Eye (tissue), 1 donor: Measurements from ENCODE around the gene IPO7.
A peak's percentile ranks its signal among the peaks of the same experiment; 100 is the strongest.
"Not testable (repeated sequence)": the region's sequence is repeated elsewhere in the genome, so short reads cannot be mapped to it uniquely, and the experiment has no call there.

ENCODE experiments used
- DNase-seq: peaks from one replicate; pipeline ENCODE4 v3.0.0-alpha.2; 2015

The IPO7 gene

DNA sequence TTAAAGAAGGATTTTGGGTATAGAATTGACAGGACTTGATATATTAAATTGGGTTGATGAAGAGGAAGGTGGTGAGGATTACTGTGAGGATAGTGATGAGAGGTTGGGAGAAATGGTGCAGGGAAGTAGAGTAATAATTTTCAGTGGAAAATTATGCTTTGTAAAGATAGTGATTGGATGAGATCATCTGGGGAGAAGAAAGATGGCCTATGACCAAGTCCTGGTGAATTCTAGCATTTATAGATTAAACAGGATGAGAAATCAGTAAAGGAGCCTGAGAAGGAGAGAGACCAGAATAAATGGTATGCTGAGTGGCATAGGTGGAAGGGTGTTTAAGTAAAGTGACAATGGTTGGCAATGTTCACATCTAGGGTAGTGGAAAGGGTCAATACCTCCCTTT, 15.0 kb downstream of the IPO7 start:
- no peak for DNase-seq

DNA sequence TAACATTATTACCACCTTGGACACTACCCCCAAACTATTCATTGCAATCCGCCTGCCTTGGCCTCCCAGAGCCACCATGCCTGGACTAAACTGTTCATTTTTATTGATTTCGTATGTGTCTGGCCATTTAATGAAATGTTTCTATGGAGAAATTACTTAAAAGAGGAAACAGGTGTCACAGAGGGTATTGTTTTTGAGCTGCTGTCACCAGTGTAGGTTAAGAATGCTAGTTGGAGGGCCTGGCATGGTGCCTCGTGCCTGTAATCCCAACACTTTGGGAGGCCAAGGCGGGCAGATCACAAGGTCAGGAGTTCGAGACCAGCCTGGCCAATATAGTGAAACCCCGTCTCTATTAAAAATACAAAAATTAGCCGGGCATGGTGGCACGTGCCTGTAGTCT, 17.4 kb downstream of the IPO7 start:
- not testable (repeated sequence) for DNase-seq

DNA sequence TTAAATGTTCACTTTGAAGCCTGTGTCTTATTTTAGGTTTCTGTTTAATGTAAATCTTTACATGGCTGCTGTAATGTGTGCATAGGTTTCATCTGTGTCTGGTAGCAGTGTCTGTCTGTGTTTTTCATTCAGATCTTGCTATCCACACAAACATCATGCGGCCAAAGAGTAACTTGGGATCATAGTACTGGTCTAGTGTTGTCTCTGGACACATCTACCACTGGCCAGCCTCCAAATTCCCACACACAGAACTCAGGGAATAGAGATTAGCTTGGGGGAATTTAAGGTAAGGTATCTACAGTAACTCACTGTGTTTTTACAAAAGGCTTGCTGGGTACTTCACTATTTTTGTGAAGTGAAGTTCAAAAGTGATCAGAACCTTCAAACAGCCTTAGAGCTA, 44.3 kb downstream of the IPO7 start:
- no peak for DNase-seq

DNA sequence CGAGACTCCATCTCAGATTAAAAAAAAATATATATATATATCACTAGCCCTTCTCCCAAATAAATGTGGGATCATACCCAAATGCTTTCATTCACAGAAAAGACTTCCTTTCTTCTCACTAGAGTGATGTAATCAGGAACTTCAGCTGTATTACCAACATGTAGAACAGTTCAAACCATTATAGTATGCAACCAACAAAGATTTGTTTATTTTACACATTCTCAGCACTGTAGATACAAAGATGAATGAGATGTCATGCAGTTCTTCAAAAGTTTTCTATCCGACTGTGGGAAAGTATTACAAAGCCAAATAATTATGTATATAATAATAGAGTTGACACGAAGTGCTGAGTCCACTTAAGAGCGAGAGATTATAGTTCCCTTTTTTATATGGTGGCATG, 54.2 kb downstream of the IPO7 start:
- DNase-seq, result no peak

DNA sequence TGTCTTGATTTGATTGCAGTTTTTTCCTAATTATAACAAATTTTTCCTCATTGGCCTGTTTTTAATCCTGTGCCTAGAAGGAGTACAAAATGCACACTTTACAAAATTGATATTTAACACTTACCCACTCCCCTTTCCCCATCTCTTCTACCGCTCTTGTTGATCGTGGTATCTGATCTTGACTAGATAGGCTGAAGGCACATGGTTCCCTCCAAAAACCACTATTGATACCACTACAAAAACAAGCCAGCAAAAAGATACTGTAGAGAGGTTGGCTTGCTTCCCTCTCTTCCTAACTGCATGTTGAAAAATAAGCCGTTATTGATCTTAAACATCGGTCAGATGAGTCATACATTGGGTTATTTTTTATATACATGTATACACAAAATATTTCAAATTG, 61.8 kb downstream of the IPO7 start:
- DNase-seq, result no peak

DNA sequence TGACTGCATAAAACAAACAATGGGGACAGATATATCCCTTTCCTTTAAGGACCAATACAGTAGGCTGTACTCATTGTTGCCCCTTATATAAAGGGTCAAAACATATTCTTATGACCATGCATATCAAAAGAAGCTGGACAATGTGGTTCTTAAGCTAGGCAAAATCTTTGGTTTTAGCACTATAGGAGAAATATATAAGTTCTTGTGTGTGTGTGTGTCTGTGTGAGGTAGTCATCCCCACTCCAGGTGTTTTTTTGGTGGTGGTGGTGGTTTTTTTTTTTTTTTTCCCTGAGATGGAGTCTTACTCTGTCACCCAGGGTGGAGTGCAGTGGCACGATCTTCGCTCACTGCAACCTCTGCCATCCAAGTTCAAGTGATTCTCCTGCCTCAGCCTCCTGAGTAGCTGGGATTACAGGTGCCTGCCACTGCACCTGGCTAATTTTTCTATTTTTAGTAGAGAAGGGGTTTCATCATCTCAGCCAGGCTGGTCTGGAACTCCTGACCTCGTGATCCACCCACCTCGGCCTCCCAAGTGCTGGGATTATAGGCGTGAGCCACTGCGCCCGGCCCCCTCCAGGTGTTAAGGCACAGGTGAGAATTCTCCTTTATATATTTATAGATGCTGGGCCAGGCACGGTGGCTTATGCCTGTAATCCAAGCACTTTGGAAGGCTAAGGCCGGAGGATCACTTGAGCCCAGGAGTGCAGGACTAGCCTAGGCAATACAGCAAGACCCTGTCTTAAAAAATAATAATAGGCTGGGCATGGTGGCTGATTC, 64.3 kb downstream of the IPO7 start:
- DNase-seq, result no peak

DNA sequence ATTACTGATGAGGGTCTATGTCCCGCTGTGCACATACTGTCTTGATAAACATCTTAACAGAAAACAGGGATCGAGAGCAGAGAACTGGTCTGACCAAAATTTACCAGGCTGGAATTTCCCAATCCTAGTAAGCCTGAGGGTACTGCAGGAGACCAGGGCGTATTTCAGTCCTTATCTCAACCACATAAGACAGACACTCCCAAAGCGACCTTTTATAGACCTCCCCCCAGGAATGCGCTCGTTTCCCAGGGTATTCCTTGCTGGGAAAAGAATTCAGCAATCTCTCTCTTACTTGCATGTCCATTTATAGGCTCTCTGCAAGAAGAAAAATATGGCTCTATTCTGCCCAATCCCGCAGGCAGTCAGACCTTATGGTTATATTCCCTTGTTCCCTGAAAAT, 67.6 kb downstream of the IPO7 start:
- not testable (repeated sequence) for DNase-seq

DNA sequence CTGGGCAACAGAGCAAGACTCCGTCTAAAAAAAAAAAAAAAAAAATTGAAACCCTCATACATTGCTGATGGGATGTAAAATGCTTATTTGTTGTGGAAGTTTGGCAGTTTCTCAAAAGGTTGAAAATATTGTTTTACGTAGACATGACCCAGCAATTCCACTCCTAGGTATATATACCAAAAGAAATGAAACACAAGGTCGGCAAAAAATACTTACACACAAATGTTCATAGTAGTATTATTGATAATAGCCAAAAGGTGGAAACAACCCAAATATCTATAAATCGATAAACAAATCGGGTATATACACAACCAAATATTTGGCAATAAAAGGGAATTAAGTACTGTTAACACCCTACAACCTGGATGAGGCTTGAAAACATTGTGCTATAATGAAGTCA, 71.3 kb downstream of the IPO7 start:
- no peak for DNase-seq

DNA sequence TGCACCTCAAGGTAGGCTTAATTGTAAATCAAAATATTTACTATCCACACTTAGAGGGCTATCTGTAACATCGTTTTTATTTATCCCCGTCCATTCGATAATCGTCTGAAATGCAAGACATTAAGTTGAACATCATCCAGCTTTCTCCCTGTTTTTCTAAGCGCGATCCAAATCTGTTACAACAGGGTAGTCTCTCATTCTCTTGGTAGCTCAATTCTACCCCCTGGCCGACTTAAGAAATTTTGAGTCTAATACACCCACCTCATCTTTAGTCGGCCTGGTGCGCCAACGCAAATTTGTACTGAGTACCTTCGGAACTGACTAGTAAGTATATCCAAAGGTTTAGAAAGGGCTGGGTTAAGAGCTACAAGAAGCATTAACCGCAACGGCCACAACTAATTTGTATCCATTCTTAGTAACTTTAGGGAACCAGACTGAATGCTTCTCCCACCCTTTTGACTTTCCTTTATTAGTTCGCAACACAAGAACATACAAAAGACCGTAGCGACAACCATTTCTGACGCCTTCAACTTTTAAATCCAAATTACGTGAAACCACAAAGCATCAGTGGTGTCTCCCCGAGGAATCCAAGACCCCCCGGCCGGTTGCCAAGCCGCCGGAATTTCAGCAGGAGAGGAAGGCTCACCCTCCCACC, 75.3 kb downstream of the IPO7 start:
- DNase-seq, result no peak

DNA sequence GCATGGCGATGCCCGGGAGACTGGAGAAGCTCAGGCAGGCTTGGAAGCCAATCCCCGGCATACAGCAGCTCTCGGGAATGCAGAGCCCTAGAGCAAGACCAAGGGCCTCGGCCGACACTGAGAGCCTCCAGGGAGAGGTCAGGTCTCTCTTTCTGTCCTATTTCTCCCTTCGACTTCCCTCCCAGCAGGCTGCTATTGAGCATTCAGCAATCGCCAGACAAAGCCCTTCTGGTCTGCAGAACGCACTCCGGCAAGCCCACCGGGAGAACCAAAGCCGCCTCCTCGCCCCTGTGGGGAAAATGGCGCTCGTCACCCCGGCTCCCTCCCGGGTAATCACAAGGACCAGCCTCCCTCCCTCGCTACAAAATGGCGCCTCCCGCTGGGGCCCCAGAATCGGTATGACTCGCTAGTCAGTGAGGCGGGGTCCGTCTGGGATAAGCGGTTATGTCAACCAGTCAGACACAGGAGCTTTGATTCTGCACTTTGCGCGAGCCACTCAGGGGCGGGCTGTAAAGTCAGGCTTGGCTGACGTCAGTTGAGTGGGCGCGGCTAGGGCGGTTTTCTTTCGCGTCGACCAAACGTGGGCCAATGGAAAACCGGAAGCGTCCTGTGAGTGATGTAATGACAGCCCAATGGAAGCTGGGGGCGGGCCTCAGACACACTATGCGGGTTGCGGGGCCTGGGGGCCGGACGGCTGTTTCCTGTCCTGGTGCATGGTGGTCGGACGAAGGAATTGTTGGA, 76.0 kb downstream of the IPO7 start, which contains the start of gene ZNF143:
ZNF143 (plus strand) TSS at position 691 of the 741 bp plus-strand sequence. CDS start 10,297 bp downstream, outside the sequence.
- DNase-seq, result peak; percentile 100

DNA sequence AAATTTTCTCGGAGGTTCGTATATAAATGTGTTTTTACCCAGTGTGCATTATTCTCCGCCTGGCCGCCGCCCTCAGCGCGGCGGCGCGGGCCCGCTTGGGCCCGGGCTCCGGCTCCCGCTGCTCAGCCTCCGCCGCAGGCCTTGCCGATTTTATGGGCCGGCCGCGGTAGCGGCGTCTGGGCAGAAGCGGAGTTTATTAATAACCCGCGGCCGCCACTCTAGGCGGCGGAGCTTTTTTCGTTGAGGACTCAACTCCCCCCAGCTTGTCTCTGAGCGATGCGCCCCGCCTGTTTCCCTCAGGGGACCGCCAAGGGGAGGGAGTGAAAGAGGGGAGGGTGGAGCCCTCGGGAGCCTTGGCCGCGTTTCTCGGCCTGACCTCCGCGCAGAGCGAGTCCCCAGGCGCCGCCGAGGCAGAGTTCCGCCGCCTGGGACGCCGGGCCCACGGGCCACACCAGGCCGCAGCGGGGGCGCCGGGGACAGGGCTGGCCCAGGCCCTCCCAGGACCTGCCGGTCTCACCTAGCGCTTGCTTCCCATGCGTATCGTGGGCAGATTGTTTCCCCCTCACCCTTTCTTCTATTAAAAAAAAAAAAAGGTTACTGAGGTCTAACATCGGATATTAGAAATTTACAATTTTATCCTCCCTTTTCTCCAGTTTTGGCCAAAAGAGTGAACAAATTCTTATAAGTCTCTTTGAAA, 76.8 kb downstream of the IPO7 start:
- DNase-seq, result peak; percentile 96

DNA sequence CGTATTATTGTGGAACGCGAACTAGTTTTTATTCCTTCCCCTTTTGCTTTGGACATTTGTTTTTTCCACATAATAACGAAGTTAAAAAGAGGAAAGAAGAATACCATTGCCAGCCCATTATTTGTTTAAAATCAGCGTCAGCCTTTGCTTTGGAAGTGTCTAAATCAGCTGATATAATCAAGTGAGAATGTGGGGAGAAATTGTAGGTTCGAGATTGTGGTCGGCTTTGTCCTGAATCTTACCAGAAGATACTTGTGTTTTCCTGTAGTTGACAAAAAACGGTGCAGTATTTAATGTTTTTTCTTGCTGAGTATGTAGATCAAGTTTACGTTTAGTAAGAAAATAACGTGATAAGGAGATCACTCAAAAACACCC, 77.3 kb downstream of the IPO7 start:
- DNase-seq, result peak; percentile 78

DNA sequence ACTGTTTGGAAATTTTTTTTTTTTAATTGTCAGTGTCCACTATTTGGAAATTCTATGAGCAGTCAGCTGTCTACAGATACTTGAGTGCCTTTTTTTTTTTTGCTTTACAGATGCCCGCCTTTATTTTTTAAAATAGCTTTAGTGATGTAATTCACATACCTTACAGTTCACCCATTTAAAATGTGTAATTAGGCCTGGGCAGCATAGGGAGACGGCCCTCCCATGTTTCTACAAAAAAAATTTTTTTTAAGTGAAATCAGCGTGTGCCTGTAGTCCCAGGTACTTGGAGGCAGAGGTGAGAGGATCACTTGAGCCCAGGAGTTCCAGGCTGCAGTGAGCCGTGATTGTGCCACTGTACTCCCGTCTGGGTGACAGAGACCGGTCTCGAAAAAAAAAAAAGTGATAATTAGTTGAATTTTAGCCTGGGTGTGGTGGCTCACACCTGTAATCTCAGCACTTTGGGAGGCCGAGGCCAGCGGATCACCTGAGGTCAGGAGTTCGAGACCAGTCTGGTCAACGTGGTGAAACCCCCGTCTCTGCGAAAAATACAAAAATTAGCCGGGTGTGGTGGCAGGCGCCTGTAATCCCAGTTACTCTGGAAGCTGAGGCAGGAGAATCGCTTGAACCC, 77.8 kb downstream of the IPO7 start:
- DNase-seq, result no peak

DNA sequence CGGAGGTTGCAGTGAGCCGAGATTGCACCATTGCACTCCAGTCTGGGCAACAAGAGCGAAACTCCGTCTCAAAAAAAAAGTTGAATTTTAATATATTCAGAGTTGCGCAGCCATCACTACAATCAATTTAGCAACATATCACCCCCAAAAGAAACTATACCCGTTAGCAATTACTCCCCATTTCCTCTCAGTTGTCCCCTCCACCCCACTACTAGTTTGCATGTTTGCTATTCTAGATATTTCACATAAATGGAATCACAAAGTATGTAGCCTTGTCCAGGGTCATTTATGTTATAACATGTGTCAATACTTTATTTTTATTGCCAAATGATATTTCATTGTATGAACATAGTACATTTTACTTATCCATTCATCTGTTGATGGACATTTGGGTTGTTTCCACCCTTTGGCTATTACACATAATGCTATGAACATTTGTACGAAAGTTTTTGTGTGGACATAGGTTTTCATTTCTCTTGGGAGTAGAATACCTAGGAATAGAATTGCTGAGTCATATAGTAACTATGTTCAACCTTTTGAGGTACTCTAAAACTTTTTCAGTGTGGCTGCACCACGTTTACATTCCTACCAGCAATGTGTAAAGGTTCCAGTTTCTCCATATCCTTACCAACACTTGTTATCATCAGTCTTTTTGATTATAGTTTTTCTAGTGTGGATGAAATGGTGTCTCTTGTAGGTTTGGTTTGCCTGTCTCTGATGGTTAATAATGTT, 78.5 kb downstream of the IPO7 start:
- DNase-seq, result no peak

DNA sequence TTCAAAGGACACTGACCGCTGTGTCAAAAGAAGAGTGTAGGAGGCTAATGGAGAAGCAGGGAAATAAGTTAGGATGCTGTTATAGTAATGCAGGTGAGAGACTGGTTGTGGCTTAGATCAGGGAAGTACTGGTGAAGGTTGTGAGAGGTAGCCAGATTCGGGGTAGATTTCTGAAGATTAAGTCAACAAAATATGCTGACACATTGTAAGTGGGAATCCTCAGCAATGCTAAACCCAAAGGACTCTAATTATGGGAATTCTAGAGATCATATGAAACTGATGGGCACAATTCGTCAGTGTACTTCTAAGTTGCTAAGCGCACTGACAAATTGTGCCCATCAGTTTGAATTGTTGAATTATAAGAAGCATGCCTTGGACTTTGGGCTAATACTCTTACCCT, 86.3 kb downstream of the IPO7 start:
- DNase-seq, result no peak

DNA sequence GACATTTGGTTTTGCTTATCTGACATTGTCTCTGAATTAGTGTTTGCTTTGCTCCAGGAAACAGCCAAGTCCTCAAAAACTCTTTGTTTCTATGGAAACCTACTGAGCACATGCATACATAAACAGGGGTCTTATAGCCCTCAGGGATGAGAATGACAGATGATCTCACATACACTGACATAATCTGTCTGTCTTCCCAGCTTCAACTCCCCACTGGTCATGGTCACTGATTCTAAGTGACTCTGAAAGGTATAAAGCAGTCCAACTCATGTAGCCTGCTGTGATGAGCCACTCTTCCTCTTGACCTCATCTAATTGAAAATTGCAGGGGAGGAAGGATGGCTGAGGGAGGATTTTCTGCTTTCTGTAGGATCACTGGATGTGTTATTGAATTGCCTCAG, 89.0 kb downstream of the IPO7 start:
- DNase-seq, result peak; percentile 85

DNA sequence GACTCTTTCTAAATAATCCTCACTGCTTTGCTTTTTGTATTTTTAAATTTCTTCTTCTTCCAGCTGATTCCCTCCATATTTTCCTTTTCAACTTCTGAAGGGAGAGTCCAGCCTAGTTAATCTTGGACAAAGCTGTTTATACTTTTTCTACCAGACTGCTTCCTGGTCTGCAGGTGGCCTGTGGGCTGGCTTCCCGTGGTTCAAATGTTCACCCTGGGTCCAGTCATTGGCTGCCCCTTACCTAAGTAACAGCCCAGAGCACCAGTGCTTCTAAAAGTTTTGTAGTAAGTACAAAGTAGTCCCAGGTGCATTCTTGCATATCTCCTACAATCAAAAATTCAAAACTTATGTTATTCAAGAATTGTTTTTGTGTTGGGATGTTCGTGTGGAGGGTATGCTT, 95.4 kb downstream of the IPO7 start:
- no peak for DNase-seq

DNA sequence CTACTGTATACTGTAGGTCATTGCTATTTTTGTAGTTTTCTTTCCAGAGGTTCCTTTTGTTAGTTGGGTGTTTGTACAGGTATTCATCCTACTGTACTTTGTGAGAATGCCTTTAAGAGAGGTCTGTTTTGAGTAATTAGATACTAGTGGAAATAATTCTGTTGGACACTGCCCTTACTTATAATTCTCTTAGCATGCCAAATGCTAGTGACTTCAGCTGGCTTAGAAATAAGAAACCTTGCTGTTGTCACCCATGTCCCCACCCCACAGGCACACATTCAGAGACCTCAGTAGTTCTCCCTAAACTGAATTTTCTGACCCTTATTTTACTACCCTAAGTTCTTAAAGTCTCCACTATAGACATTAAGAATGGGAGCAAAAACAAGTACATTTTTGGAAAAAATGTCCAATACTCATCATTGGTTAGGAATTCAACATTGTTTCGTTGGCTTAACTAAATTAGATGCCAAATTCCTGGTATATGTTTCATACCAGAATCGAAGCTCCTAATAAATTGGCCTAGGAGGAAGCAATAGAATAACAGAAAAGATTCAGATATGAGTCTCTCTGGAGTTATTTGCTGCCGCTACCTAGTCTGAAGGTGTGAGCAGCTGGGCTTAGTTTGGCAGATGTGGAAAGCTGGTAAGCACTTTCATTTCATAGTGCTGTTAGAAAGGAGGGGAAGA, 104.8 kb downstream of the IPO7 start:
- no peak for DNase-seq

DNA sequence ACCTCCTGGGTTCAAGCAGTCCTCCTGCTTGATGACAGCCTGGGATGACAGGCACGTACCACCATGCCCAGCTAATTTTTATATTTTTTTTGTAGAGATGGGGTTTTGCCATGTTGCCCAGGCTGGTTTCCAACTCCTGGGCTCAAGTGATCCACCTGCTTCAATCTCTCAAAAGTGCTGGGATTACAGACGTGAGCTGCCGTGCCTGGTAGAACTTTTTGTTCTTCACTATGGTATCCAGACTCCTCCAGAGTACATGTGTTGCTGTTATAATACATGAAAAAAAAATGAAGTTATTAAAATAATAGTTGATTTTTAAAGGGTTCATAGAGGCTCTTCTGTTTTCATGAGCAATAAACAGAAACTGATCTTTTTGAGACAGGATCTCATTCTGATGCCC, 105.9 kb downstream of the IPO7 start:
- no peak for DNase-seq

DNA sequence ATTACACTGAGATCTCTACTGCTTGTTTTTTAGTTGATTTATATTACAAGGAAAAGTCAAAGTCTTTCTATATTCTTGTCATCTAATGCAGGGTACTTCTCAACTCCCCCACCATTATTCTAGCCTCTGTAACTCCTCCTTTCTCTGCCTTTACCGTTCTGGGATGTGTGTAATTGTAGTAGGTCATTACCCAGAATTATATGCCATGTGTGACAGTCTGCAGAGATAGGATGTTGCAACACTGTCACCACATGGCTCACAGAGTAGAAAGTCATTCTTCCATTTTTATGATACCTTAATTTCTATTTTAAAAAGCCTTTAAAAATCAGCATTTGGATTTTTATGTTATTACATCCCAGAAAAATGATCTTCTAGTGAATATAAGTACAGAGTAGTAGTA, 109.0 kb downstream of the IPO7 start:
- no peak for DNase-seq

DNA sequence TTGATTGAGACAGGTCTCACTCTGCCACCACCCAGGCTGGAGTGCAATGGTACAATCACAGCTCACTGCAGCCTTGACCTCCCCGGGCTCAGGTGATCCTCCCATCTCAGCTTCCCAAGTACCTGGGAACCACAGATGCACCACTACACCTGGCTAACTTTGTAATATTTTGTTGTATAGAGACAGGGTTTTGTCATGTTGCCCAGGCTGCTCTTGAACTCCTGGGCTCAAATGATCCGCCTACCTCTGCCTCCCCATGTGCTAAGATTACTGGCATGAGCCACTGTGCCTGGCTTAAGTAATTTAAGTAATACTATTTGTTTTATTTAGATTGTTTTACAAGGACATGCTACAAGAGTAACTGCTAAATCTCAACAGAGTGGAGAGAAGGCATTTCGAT, 109.9 kb downstream of the IPO7 start:
- no peak for DNase-seq
